PFSK-1 (cell line): Measurements from ENCODE around the gene BAIAP3.

ENCODE experiments used
- POLR2AphosphoS5 ChIP-seq: IDR thresholded peaks from 2 replicates; pipeline ENCODE4 v1.6.1; 2012; ENCODE audit warnings: low read depth, mild to moderate bottlenecking, control low read depth, low read length, moderate library complexity
- REST ChIP-seq, 2 experiments: IDR thresholded peaks; 2 replicates each; pipeline versions ENCODE4 v1.6.1 to v1.8.0; 2011 to 2012; ENCODE audit warnings: low read depth in 2 of 2, low read length in 2 of 2, control low read depth in 1 of 2, inconsistent platforms in 1 of 2, mild to moderate bottlenecking in 1 of 2, moderate library complexity in 1 of 2; ENCODE audit not compliant: insufficient read depth in 1 of 2
- SIN3A ChIP-seq: IDR thresholded peaks from 2 replicates; pipeline ENCODE4 v1.6.1; 2012; ENCODE audit warnings: mild to moderate bottlenecking, low read length, moderate library complexity, borderline replicate concordance; ENCODE audit not compliant: insufficient read depth
- TAF1 ChIP-seq: IDR thresholded peaks from 2 replicates; pipeline ENCODE4 v1.6.1; 2012; ENCODE audit warnings: low read length, control low read depth, borderline replicate concordance; ENCODE audit not compliant: insufficient read depth

GRCh38 chr16:1356061-1356900, 22.8 kb downstream of the BAIAP3 start:
- TF ChIP-seq POLR2AphosphoS5: no peak
- TF ChIP-seq REST (IDR thresholded peaks at IDR 0.05; ENCODE audit: insufficient read depth in 1 of 2, low read depth in 2 of 2, low read length in 2 of 2): no peak
- TF ChIP-seq SIN3A: no peak
- no peak for TF ChIP-seq TAF1
